ENCODE data around the gene MATN4. TPM values are rescaled to one million over a fixed set of nuclear protein-coding genes. Genes with fewer than 3 reads are reported as not detected.

MATN4 gene
- total and polyA plus RNA-seq, 2 donors (not counting 1 experiment from before 2014, with no cell fraction given): not detected

GRCh38 chr20:45318386-45318939, 10.4 kb upstream of the MATN4 start:
- Histone ChIP-seq H3K4me3 (ENCODE audit: control extremely low read depth in 1 of 5, extremely low read depth in 1 of 5, insufficient read depth in 1 of 5, low read depth in 2 of 5, low read length in 4 of 5) (no peak overlapping the region), H3K4me2 (replicated peaks; ENCODE audit: low read depth, low read length, poor library complexity, severe bottlenecking) (peak overlapping the region; percentile 24), H4K20me1 (ENCODE audit: control insufficient read depth, insufficient read depth, low read length, poor library complexity, severe bottlenecking) (no peaks in the 10 kb centered on the region), H3K9me3 (ENCODE audit: control extremely low read depth in 1 of 3, control insufficient read depth in 2 of 3, insufficient read depth in 1 of 3, low read length in 2 of 3) (peaks cover 0 to 12% (median 3%) of the 10 kb centered on the region in 3 donors), H3K9ac (ENCODE audit: low read length) (no peak overlapping the region), H3K4me1 (ENCODE audit: control insufficient read depth in 2 of 2, insufficient read depth in 2 of 2, low read length in 2 of 2) (peaks cover 37 to 48% of the 10 kb centered on the region in 2 donors), H3K36me3 (replicated peaks in 1 of 2; ENCODE audit: control extremely low read depth in 1 of 2, control insufficient read depth in 1 of 2, extremely low read depth in 1 of 2, insufficient read depth in 2 of 2, low read length in 1 of 2) (no peaks in the 10 kb centered on the region), H3K27ac (ENCODE audit: low read length in 2 of 2) (no peak overlapping the region), H3K27me3 (replicated peaks in 1 of 4; ENCODE audit: control extremely low read depth in 1 of 4, control insufficient read depth in 3 of 4, insufficient read depth in 4 of 4, low read length in 3 of 4) (peaks cover 0 to 34% (median 14%) of the 10 kb centered on the region in 4 experiments), H2AFZ (ENCODE audit: insufficient read depth, low read depth, low read length, poor library complexity, severe bottlenecking) (no peak overlapping the region), H3K79me2 (ENCODE audit: control insufficient read depth, insufficient read depth, low read length) (no peaks in the 10 kb centered on the region)
- Mint-ChIP-seq H3K9me3 (ENCODE audit: insufficient read depth) (no peaks in the 10 kb centered on the region), H3K27me3 (peaks cover 27% of the 10 kb centered on the region), H3K27ac (no peak overlapping the region), H3K4me3 (no peak overlapping the region), H3K4me1 (peaks cover 24% of the 10 kb centered on the region)
- ATAC-seq (ENCODE audit: low read depth) (no peak), DNase-seq (no peak)
- intact Hi-C loops (cut with micrococcal nuclease): loop anchor here (2.0 kb wide), 2 partner anchors 50 to 118 kb away; no protein-coding TSS in a partner anchor
- ChIA-PET POLR2A (no interaction called here), CTCF (interaction anchor here (0.8 to 7.9 kb wide), 20 partner anchors 8 to 461 kb away, joined by 3 to 135 read pairs (median 4); partner anchors contain the start of gene SYS1)
- WGBS (ENCODE audit: insufficient coverage): 67% methylated on average over 7 of the region's 7 CpGs
- TF ChIP-seq CTCF (IDR thresholded peaks at IDR 0.05): no peak
- no peak for TF ChIP-seq EZH2 (IDR thresholded peaks at IDR 0.05; ENCODE audit: borderline replicate concordance, insufficient read depth, low read depth, low read length, poor library complexity, severe bottlenecking)

GRCh38 chr20:45317826-45318225, 9.7 kb upstream of the MATN4 start:
- H3K27ac ChIP-seq (ENCODE audit: low read length in 2 of 2): no peak overlapping the region
- no peak for ATAC-seq (ENCODE audit: low read depth)
- Mint-ChIP-seq H3K27me3 (peaks cover 29% of the 10 kb centered on the region), H3K4me1 (peaks cover 24% of the 10 kb centered on the region), H3K9me3 (ENCODE audit: insufficient read depth) (no peaks in the 10 kb centered on the region), H3K4me3 (no peak overlapping the region), H3K27ac (no peak overlapping the region)
- no peak overlapping the region for H3K4me2 ChIP-seq (replicated peaks; ENCODE audit: low read depth, low read length, poor library complexity, severe bottlenecking)
- no peak for DNase-seq
- peaks cover 0 to 12% (median 3%) of the 10 kb centered on the region in 3 donors for H3K9me3 ChIP-seq (ENCODE audit: control extremely low read depth in 1 of 3, control insufficient read depth in 2 of 3, insufficient read depth in 1 of 3, low read length in 2 of 3)
- no peaks in the 10 kb centered on the region for H4K20me1 ChIP-seq (ENCODE audit: control insufficient read depth, insufficient read depth, low read length, poor library complexity, severe bottlenecking)
- H2AFZ ChIP-seq (ENCODE audit: insufficient read depth, low read depth, low read length, poor library complexity, severe bottlenecking): no peak overlapping the region
- no peak for TF ChIP-seq CTCF (IDR thresholded peaks at IDR 0.05)
- TF ChIP-seq EZH2 (IDR thresholded peaks at IDR 0.05; ENCODE audit: borderline replicate concordance, insufficient read depth, low read depth, low read length, poor library complexity, severe bottlenecking): no peak
- no peak overlapping the region for H3K9ac ChIP-seq (ENCODE audit: low read length)
- intact Hi-C loops (cut with micrococcal nuclease): loop anchor here (2.0 kb wide), 2 partner anchors 51 to 119 kb away; no protein-coding TSS in a partner anchor
- no peak overlapping the region for H3K4me3 ChIP-seq (ENCODE audit: control extremely low read depth in 1 of 5, extremely low read depth in 1 of 5, insufficient read depth in 1 of 5, low read depth in 2 of 5, low read length in 4 of 5)
- H3K36me3 ChIP-seq (replicated peaks in 1 of 2; ENCODE audit: control extremely low read depth in 1 of 2, control insufficient read depth in 1 of 2, extremely low read depth in 1 of 2, insufficient read depth in 2 of 2, low read length in 1 of 2): no peaks in the 10 kb centered on the region
- ChIA-PET POLR2A (no interaction called here), CTCF (interaction anchor here (0.7 to 7.9 kb wide), 10 partner anchors 18 to 450 kb away, joined by 3 to 135 read pairs (median 6); partner anchors contain the start of gene SDC4)
- H3K4me1 ChIP-seq (ENCODE audit: control insufficient read depth in 2 of 2, insufficient read depth in 2 of 2, low read length in 2 of 2): peaks cover 37 to 44% of the 10 kb centered on the region in 2 donors
- 80% methylated on average over 1 of the region's 3 CpGs for WGBS (ENCODE audit: insufficient coverage)
- peaks cover 0 to 40% (median 14%) of the 10 kb centered on the region in 4 experiments for H3K27me3 ChIP-seq (replicated peaks in 1 of 4; ENCODE audit: control extremely low read depth in 1 of 4, control insufficient read depth in 3 of 4, insufficient read depth in 4 of 4, low read length in 3 of 4)
- H3K79me2 ChIP-seq (ENCODE audit: control insufficient read depth, insufficient read depth, low read length): no peaks in the 10 kb centered on the region
